SK-N-MC (cell line): ENCODE data around the gene ITSN1.

Source experiments
- EZH2 ChIP-seq: fragments of 200-600 bp; sonication (generic); IDR thresholded peaks from one replicate; pipeline ENCODE4 v1.6.1; 2017; ENCODE audit warnings: antibody characterized with exemption
- POLR2AphosphoS5 ChIP-seq: IDR thresholded peaks from 2 replicates; pipeline ENCODE4 v1.6.1; 2012; ENCODE audit warnings: mild to moderate bottlenecking, low read depth, low read length, borderline replicate concordance

DNA sequence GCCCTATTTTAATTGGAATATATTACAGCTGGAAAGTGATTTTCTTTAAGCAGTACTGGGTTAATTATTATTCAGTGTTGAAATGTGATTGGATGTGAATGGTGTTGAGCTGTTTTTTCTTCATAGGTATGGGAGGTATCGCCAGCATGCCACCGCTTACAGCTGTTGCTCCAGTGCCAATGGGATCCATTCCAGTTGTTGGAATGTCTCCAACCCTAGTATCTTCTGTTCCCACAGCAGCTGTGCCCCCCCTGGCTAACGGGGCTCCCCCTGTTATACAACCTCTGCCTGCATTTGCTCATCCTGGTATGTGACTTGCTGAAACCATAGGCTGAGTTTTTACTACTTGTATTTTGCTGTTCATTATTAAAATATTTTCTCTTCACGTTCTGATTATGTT is 107.7 kb downstream of the ITSN1 start:
- no peak for TF ChIP-seq POLR2AphosphoS5
- TF ChIP-seq EZH2: no peak
